Epithelial cell of esophagus (primary cell): ENCODE data around the gene BCAT1.

Experiments
- DNase-seq: peaks from one replicate; pipeline ENCODE4 v3.0.0; 2010; ENCODE audit warnings: low read depth
- H3K4me3 ChIP-seq: 2 replicates; pipeline ENCODE4 v1.5.1; 2011; ENCODE audit warnings: mild to moderate bottlenecking, low read length, control low read depth
- CTCF ChIP-seq: IDR thresholded peaks from 2 replicates; pipeline ENCODE4 v1.5.1; 2011; ENCODE audit warnings: low read depth, mild to moderate bottlenecking, low read length, control low read depth, inconsistent platforms; ENCODE audit not compliant: insufficient read depth; ENCODE audit errors: missing control alignments

The BCAT1 gene

GRCh38 chr12:24850496-24850895, 98.4 kb downstream of the BCAT1 start:
- no peak overlapping the region for H3K4me3 ChIP-seq
- TF ChIP-seq CTCF, result no peak
- no peak for DNase-seq

- TF ChIP-seq CTCF, result no peak
- DNase-seq, result peak; percentile 34
- H3K4me3 ChIP-seq, result no peak overlapping the region
These were observed 99.9 kb downstream of the BCAT1 start for GRCh38 chr12:24848941-24849477.

- DNase-seq, result no peak
- no peak for TF ChIP-seq CTCF
- H3K4me3 ChIP-seq, result no peak overlapping the region
These were observed 102.2 kb downstream of the BCAT1 start for GRCh38 chr12:24846689-24847088.

GRCh38 chr12:24845615-24846014, 103.3 kb downstream of the BCAT1 start:
- TF ChIP-seq CTCF, result no peak
- peak; percentile 49 for DNase-seq

GRCh38 chr12:24840046-24840800, 108.7 kb downstream of the BCAT1 start:
- no peak for TF ChIP-seq CTCF
- no peak overlapping the region for H3K4me3 ChIP-seq
- DNase-seq, result peak; percentile 26

More at GRCh38 chr12:24845615-24846014, 103.3 kb downstream of the BCAT1 start:
- no peak overlapping the region for H3K4me3 ChIP-seq

GRCh38 chr12:24839268-24839791, 109.6 kb downstream of the BCAT1 start:
- TF ChIP-seq CTCF, result no peak
- H3K4me3 ChIP-seq, result no peak overlapping the region
- DNase-seq, result no peak
